ENCODE data around the gene AP5Z1.

Gene AP5Z1

GRCh38 chr7:4763091-4763793 is 12.2 kb upstream of the AP5Z1 start:
- H3K4me3 ChIP-seq (ENCODE audit: low read length): no peak overlapping the region
- no peak for DNase-seq (ENCODE audit: low read depth, low spot score)

- H3K4me3 ChIP-seq (ENCODE audit: low read length): no peak overlapping the region
- DNase-seq (ENCODE audit: low read depth, low spot score): no peak
These were observed 11.6 kb upstream of the AP5Z1 start for GRCh38 chr7:4763794-4764185.

GRCh38 chr7:4764402-4765007 is 10.9 kb upstream of the AP5Z1 start:
- H3K4me3 ChIP-seq (ENCODE audit: low read length): no peak overlapping the region
- no peak for DNase-seq (ENCODE audit: low read depth, low spot score)

- H3K4me3 ChIP-seq (ENCODE audit: low read length): no peak overlapping the region
- DNase-seq (ENCODE audit: low read depth, low spot score): no peak
These were observed 9.5 kb upstream of the AP5Z1 start for GRCh38 chr7:4765776-4766490.

GRCh38 chr7:4766666-4767519 is 8.5 kb upstream of the AP5Z1 start:
- no peak overlapping the region for H3K4me3 ChIP-seq (ENCODE audit: low read length)
- no peak for DNase-seq (ENCODE audit: low read depth, low spot score)

GRCh38 chr7:4768597-4769569 is 6.5 kb upstream of the AP5Z1 start:
- H3K4me3 ChIP-seq (ENCODE audit: low read length): no peak overlapping the region
- DNase-seq (ENCODE audit: low read depth, low spot score): no peak

- H3K4me3 ChIP-seq (ENCODE audit: low read length): no peak overlapping the region
- no peak for DNase-seq (ENCODE audit: low read depth, low spot score)
These were observed 5.7 kb upstream of the AP5Z1 start for GRCh38 chr7:4769761-4770160.

- no peak overlapping the region for H3K4me3 ChIP-seq (ENCODE audit: low read length)
- no peak for DNase-seq (ENCODE audit: low read depth, low spot score)
These were observed 4.5 kb upstream of the AP5Z1 start for GRCh38 chr7:4770886-4771285.

GRCh38 chr7:4771737-4772136 is 3.7 kb upstream of the AP5Z1 start:
- DNase-seq (ENCODE audit: low read depth, low spot score): no peak

GRCh38 chr7:4772306-4772705 is 3.1 kb upstream of the AP5Z1 start:
- DNase-seq (ENCODE audit: low read depth, low spot score): no peak
- H3K4me3 ChIP-seq (ENCODE audit: low read length): no peak overlapping the region

More at GRCh38 chr7:4771737-4772136, 3.7 kb upstream of the AP5Z1 start:
- H3K4me3 ChIP-seq (ENCODE audit: low read length): no peak overlapping the region

GRCh38 chr7:4774007-4774406 is 1.4 kb upstream of the AP5Z1 start:
- no peak for DNase-seq (ENCODE audit: low read depth, low spot score)
- H3K4me3 ChIP-seq (ENCODE audit: low read length): no peak overlapping the region; the same call in 1 of the 2 replicates

- no peak for DNase-seq (ENCODE audit: low read depth, low spot score)
- H3K4me3 ChIP-seq (ENCODE audit: low read length): peak overlapping the region; percentile 97
These were observed 669 bp upstream of the AP5Z1 start for GRCh38 chr7:4774658-4775249.

- peak overlapping the region; percentile 97 for H3K4me3 ChIP-seq (ENCODE audit: low read length)
- no peak for DNase-seq (ENCODE audit: low read depth, low spot score)
These were observed 613 bp downstream of the AP5Z1 start for GRCh38 chr7:4775848-4776623.

GRCh38 chr7:4779118-4779517 is 3.7 kb downstream of the AP5Z1 start:
- DNase-seq (ENCODE audit: low read depth, low spot score): no peak
- no peak overlapping the region for H3K4me3 ChIP-seq (ENCODE audit: low read length)

GRCh38 chr7:4781366-4782069 is 6.1 kb downstream of the AP5Z1 start:
- no peak for DNase-seq (ENCODE audit: low read depth, low spot score)
- no peak overlapping the region for H3K4me3 ChIP-seq (ENCODE audit: low read length)

- H3K4me3 ChIP-seq (ENCODE audit: low read length): no peak overlapping the region
- DNase-seq (ENCODE audit: low read depth, low spot score): no peak
These were observed 7.2 kb downstream of the AP5Z1 start for GRCh38 chr7:4782333-4783291.

Data from Jurkat, Clone E6-1 (cell line).